HG02759 (cell line): Measurements from ENCODE around the gene GALM.
"Not testable (repeated sequence)": the region's sequence is repeated elsewhere in the genome, so short reads cannot be mapped to it uniquely, and the experiment has no call there.

Experiments
- ATAC-seq: cut with Tn5 transposase; IDR thresholded peaks from one replicate; pipeline ENCODE4 v1.9.1; 2021; ENCODE audit warnings: mild to moderate bottlenecking, moderate library complexity; ENCODE audit not compliant: unreplicated experiment

GALM gene

GRCh38 chr2:38755891-38756290 lies 90.0 kb downstream of the GALM start:
- ATAC-seq, result not testable (repeated sequence)

- no peak for ATAC-seq
Measured at GRCh38 chr2:38763228-38763627, 97.3 kb downstream of the GALM start.

- ATAC-seq, result no peak
Measured at GRCh38 chr2:38763728-38764127, 97.8 kb downstream of the GALM start.

- ATAC-seq, result no peak
Measured at GRCh38 chr2:38765149-38765548, 99.2 kb downstream of the GALM start.

- no peak for ATAC-seq
Measured at GRCh38 chr2:38765551-38765950, 99.6 kb downstream of the GALM start.

- no peak for ATAC-seq
Measured at GRCh38 chr2:38771632-38772031, 105.7 kb downstream of the GALM start.

- no peak for ATAC-seq
Measured at GRCh38 chr2:38775097-38775920, 109.4 kb downstream of the GALM start.

GRCh38 chr2:38775921-38776225 lies 110.0 kb downstream of the GALM start:
- no peak for ATAC-seq

- ATAC-seq, result no peak
Measured at GRCh38 chr2:38776531-38776930, 110.6 kb downstream of the GALM start.

- no peak for ATAC-seq
Measured at GRCh38 chr2:38778687-38779082, 112.8 kb downstream of the GALM start.

GRCh38 chr2:38783586-38783985 lies 117.7 kb downstream of the GALM start:
- ATAC-seq, result no peak
